GM12891 (cell line): ENCODE results near the gene BTD.

ENCODE experiments used
- DNase-seq: peaks from one replicate; pipeline ENCODE4 v3.0.0; 2011; ENCODE audit warnings: low spot score; ENCODE audit not compliant: insufficient read length
- FAIRE-seq: peaks from 2 replicates; lab custom pipeline; 2011; peaks lifted over from hg19 to GRCh38; lab: Jason Lieb, UNC
- PAX5 ChIP-seq: IDR thresholded peaks from 2 replicates; pipeline ENCODE4 v1.6.1; 2011; ENCODE audit warnings: low read length, moderate library complexity, mild to moderate bottlenecking; ENCODE audit not compliant: insufficient read depth, severe bottlenecking
- POLR2A ChIP-seq: IDR thresholded peaks from 2 replicates; pipeline ENCODE4 v1.6.1; 2011; ENCODE audit warnings: low read depth, low read length, control low read depth
- POLR2AphosphoS5 ChIP-seq: IDR thresholded peaks from 2 replicates; pipeline ENCODE4 v1.6.1; 2011; ENCODE audit warnings: low read depth, low read length, control low read depth
- POU2F2 ChIP-seq: IDR thresholded peaks from 2 replicates; pipeline ENCODE4 v1.6.1; 2011; ENCODE audit warnings: low read depth, mild to moderate bottlenecking, control low read depth, low read length, moderate library complexity
- SPI1 ChIP-seq: IDR thresholded peaks from 2 replicates; pipeline ENCODE4 v1.6.1; 2011; ENCODE audit warnings: low read depth, low read length, control low read depth
- TAF1 ChIP-seq: IDR thresholded peaks from 2 replicates; pipeline ENCODE4 v1.6.1; 2011; ENCODE audit warnings: low read depth, low read length, control low read depth

BTD gene

DNA sequence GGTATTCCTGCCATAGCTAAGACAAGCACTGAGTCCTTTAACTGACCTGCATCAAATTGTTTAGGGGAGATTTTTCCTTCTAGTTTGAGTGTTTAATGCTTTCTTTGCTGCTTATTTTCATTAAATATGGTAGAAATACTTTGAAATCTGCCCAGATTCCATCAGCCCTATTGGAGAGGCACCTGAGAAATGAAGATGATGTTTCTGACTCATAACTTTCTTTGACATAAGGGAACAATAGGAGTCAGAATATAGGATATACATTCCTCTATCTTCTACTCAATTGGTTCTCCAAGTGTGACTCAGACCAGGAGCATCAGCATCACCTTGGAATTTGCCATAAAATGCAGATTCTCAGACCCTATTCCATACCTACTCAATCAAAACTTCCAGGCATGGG is 27.4 kb downstream of the BTD start:
- DNase-seq = no peak
- no peak for FAIRE-seq
- TF ChIP-seq TAF1 (no peak), POLR2AphosphoS5 (no peak), PAX5 (no peak), SPI1 (no peak), POLR2A (no peak), POU2F2 (no peak)

GRCh38 chr3:15629860-15630597 is 28.5 kb downstream of the BTD start:
- no peak for TF ChIP-seq TAF1
- FAIRE-seq (peak; percentile 84), DNase-seq (peak; percentile 49)

DNA sequence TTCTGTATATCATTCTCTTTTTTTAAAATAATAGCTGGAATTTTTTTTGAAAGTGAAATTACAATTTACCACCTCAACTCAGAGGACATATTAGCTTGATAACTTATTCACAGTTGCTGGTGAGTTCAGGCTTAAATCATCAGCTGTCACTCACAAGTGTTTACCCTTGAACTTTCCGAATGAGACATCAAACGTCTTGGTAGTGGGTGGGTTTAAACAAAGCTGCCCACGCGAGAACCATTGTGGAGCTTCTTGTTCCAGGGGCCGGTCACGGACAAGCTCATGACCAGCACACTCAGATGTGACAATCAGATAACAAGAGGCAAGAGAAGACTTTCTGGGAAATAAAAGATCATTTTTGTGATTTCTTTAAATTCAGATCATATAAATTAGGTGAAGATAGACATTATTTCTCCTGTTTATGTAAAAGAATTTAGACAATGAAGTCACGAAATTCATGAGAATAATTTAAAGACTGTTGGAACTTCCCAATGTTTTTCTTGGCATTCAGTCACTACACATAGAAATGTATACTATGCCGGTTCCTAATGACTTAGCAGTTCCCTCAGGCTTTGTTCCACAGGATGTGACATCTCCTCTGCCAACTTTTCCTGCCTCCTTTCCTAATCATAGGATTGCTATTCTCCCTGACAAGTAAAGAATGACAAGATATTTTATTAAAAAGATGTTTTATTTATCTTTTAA is 29.3 kb downstream of the BTD start:
- FAIRE-seq = no peak
- TF ChIP-seq POU2F2 (no peak), PAX5 (no peak), SPI1 (no peak), TAF1 (no peak), POLR2A (no peak), POLR2AphosphoS5 (no peak)
- no peak for DNase-seq

GRCh38 chr3:15631426-15632211 is 30.1 kb downstream of the BTD start:
- FAIRE-seq = no peak
- no peak for DNase-seq
- TF ChIP-seq POLR2AphosphoS5 (no peak), POU2F2 (no peak), TAF1 (no peak), SPI1 (no peak), PAX5 (no peak), POLR2A (no peak)

DNA sequence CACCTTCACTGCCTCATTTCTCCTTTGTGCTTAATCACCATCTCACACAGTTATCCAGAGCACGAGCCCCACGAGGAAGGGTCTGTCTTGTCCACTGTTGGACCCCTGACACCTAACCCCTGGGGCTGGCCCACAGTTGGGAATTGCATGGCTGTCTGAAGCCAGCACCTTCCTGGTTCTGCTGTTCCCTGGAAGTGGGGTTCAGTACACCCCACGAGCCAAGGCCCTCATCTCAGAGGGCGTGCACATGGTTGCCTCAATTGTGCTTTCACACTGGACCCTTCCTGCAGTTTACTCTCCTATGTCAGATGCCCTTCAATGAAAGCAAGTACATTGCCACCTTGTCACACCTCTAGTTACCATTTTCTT is 30.7 kb downstream of the BTD start:
- TF ChIP-seq SPI1 = no peak
- TF ChIP-seq POLR2AphosphoS5 = no peak
- TF ChIP-seq TAF1 = no peak
- no peak for TF ChIP-seq POU2F2
- no peak for TF ChIP-seq PAX5
- no peak for TF ChIP-seq POLR2A
- FAIRE-seq (no peak), DNase-seq (no peak)

- no peak for DNase-seq
- FAIRE-seq = no peak
- no peak for TF ChIP-seq POLR2A
- no peak for TF ChIP-seq TAF1
- no peak for TF ChIP-seq POU2F2
- TF ChIP-seq PAX5 = no peak
- no peak for TF ChIP-seq POLR2AphosphoS5
- no peak for TF ChIP-seq SPI1
These were observed 31.6 kb downstream of the BTD start for GRCh38 chr3:15633159-15633558.

GRCh38 chr3:15633766-15634598 is 32.4 kb downstream of the BTD start:
- FAIRE-seq = no peak
- no peak for TF ChIP-seq PAX5
- no peak for TF ChIP-seq POLR2A
- TF ChIP-seq POU2F2 = no peak
- TF ChIP-seq SPI1 = no peak
- no peak for TF ChIP-seq TAF1
- no peak for TF ChIP-seq POLR2AphosphoS5
- no peak for DNase-seq

DNA sequence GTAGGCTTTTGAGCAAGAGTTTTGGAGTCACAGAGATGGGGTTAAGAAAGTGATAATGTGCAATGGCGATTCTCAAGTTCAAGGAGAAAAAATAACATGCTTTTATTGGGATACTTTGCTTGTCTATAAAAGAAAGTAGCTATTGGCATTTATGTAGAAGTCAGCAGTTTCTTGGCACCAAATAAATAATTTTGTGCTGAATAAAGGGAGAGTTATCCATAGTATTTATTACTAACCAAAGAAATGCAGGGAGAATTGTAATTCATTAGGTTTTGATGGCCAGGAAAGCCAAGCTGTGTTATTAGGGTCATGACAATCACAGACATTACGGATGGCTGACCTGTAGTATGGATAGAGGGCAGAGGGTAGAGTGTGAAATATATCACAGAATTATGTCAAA is 33.1 kb downstream of the BTD start:
- TF ChIP-seq POU2F2 (no peak), TAF1 (no peak), PAX5 (no peak), POLR2A (no peak), SPI1 (no peak), POLR2AphosphoS5 (no peak)
- DNase-seq = no peak
- FAIRE-seq = no peak

DNA sequence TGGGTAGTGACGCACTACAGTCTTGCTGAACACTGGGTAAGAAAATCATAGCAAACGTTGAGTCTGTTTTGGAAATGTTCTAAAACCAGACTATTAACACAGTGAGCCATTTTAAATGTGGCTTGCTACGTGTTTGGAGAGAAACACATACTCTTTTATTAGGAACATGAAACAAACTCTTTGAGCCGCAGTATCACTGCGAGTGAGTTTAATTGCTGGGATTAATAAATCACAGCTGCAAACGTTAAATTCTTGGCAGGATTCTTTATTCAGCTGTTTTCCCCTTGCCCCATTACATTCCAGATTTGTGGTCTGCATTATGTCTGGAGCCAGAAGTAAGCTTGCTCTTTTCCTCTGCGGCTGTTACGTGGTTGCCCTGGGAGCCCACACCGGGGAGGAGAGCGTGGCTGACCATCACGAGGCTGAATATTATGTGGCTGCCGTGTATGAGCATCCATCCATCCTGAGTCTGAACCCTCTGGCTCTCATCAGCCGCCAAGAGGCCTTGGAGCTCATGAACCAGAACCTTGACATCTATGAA is 33.6 kb downstream of the BTD start:
- TF ChIP-seq PAX5 = no peak
- TF ChIP-seq POU2F2 = no peak
- no peak for TF ChIP-seq TAF1
- TF ChIP-seq SPI1 = no peak
- TF ChIP-seq POLR2A = no peak
- no peak for TF ChIP-seq POLR2AphosphoS5
- DNase-seq = no peak
- FAIRE-seq = no peak
